Keratinocyte (primary cell): ENCODE results near the gene SERPIND1. TPM values are rescaled to one million over a fixed set of nuclear protein-coding genes. Genes with fewer than 3 reads are reported as not detected.

ENCODE experiments used
- DNase-seq: peaks from one replicate; pipeline ENCODE4 v3.0.0-alpha.2; 2011; ENCODE audit warnings: low read depth, missing footprints, low spot score
- FAIRE-seq: peaks from 2 replicates; lab custom pipeline; 2011; peaks lifted over from hg19 to GRCh38; lab: Jason Lieb, UNC
- H2AFZ ChIP-seq: 2 replicates; pipeline ENCODE4 v1.6.0; 2012; ENCODE audit warnings: low read length, control low read depth, inconsistent platforms; ENCODE audit not compliant: control insufficient read depth
- H3K27ac ChIP-seq: 2 replicates; pipeline ENCODE4 v1.5.1; 2011; ENCODE audit warnings: low read length; ENCODE audit not compliant: control insufficient read depth, insufficient read depth
- H3K27me3 ChIP-seq: 3 replicates; pipeline ENCODE4 v1.6.0; 2011; ENCODE audit warnings: low read length; ENCODE audit not compliant: control insufficient read depth, insufficient read depth; ENCODE audit errors: extremely low read depth
- H3K36me3 ChIP-seq, 2 experiments: 2 replicates in 1 of 2; 3 replicates in 1 of 2; pipeline ENCODE4 v1.5.1; 2011; ENCODE audit warnings: low read length in 2 of 2, mild to moderate bottlenecking in 1 of 2; ENCODE audit not compliant: control insufficient read depth in 2 of 2, insufficient read depth in 2 of 2; ENCODE audit errors: extremely low read depth in 1 of 2
- H3K4me1 ChIP-seq: 3 replicates; pipeline ENCODE4 v1.5.1; 2011; ENCODE audit warnings: low read length; ENCODE audit not compliant: control insufficient read depth, insufficient read depth; ENCODE audit errors: extremely low read depth
- H3K4me2 ChIP-seq: 3 replicates; pipeline ENCODE4 v1.6.0; 2011; ENCODE audit warnings: low read depth, low read length; ENCODE audit not compliant: control insufficient read depth, insufficient read depth; ENCODE audit errors: extremely low read depth
- H3K4me3 ChIP-seq, 3 experiments: fragments of 200-600 bp in 1 of 3; sonication (generic) in 1 of 3; 2 replicates in 2 of 3; 3 replicates in 1 of 3; pipeline ENCODE4 v1.5.1; 2011 to 2016; ENCODE audit warnings: low read length in 3 of 3, mild to moderate bottlenecking in 3 of 3, control low read depth in 2 of 3, inconsistent platforms in 1 of 3, low read depth in 1 of 3, mixed read lengths in 1 of 3, mixed run types in 1 of 3, moderate library complexity in 1 of 3; ENCODE audit not compliant: control insufficient read depth in 2 of 3, insufficient read depth in 2 of 3; ENCODE audit errors: extremely low read depth in 1 of 3
- H3K79me2 ChIP-seq: 2 replicates; pipeline ENCODE4 v1.6.0; 2012; ENCODE audit warnings: low read length; ENCODE audit not compliant: control insufficient read depth, insufficient read depth
- H3K9ac ChIP-seq: 3 replicates; pipeline ENCODE4 v1.6.0; 2011; ENCODE audit warnings: low read length; ENCODE audit not compliant: control insufficient read depth, insufficient read depth; ENCODE audit errors: extremely low read depth
- H3K9me1 ChIP-seq: 3 replicates; pipeline ENCODE4 v1.6.0; 2011; ENCODE audit warnings: low read length; ENCODE audit not compliant: control insufficient read depth, insufficient read depth; ENCODE audit errors: extremely low read depth
- H3K9me3 ChIP-seq: 2 replicates; pipeline ENCODE4 v1.5.1; 2012; ENCODE audit warnings: low read depth, low read length; ENCODE audit not compliant: control insufficient read depth
- H4K20me1 ChIP-seq: 3 replicates; pipeline ENCODE4 v1.6.0; 2011; ENCODE audit warnings: low read length; ENCODE audit not compliant: control insufficient read depth, insufficient read depth; ENCODE audit errors: extremely low read depth
- CTCF ChIP-seq, 3 experiments: IDR thresholded peaks in 1 of 3; conservative IDR thresholded peaks in 1 of 3; optimal IDR thresholded peaks in 1 of 3; 2 replicates in 2 of 3; 3 replicates in 1 of 3; pipeline versions ENCODE3 to v1.5.1; 2011; ENCODE audit warnings: low read length in 3 of 3, mild to moderate bottlenecking in 3 of 3, moderate library complexity in 2 of 3, control low read depth in 1 of 3, inconsistent platforms in 1 of 3; ENCODE audit not compliant: insufficient read depth in 2 of 3; ENCODE audit errors: extremely low read depth in 1 of 3
- EZH2 ChIP-seq: IDR thresholded peaks from one replicate; pipeline ENCODE4 v1.6.1; 2012; ENCODE audit warnings: inconsistent platforms, mild to moderate bottlenecking, low read length, moderate library complexity
- dilution Hi-C: fragments of 300-500 bp; cut with MboI; formaldehyde crosslinking; loops from one replicate; pipeline ENCODE4 v1.7.0; 2020; ENCODE audit warnings: low sequenced_read_pairs; ENCODE audit not compliant: extremely low pct_ligation_motif_present
- polyA plus RNA-seq, 5 experiments: library from polyadenylated mRNA; depleted of rRNA in 3 of 5; stranded (reverse) in 3 of 5; stranded (forward) in 1 of 5; unstranded in 1 of 5; fragments of >200 nt; gene quantifications; 1 replicate in 1 of 5; 2 replicates in 3 of 5; 3 replicates in 1 of 5; pipeline versions ENCODE4 v1.2.1 to v1.2.3, GENCODE V29; 2011 to 2012; ENCODE audit warnings: missing spikeins in 2 of 5, low read depth in 1 of 5, low replicate concordance in 1 of 5

The SERPIND1 gene
- polyA plus RNA-seq, 1 donor (not counting 4 experiments of a cell fraction or from before 2014, with no cell fraction given): not detected

- Histone ChIP-seq H3K27ac (no peak overlapping the region), H3K4me2 (no peak overlapping the region), H3K4me3 (no peak overlapping the region), H2AFZ (no peak overlapping the region), H4K20me1 (no peaks in the 10 kb centered on the region), H3K9me1 (no peaks in the 10 kb centered on the region), H3K9me3 (no peaks in the 10 kb centered on the region), H3K27me3 (no peaks in the 10 kb centered on the region), H3K79me2 (no peaks in the 10 kb centered on the region), H3K4me1 (no peaks in the 10 kb centered on the region), H3K9ac (no peak overlapping the region), H3K36me3 (peaks cover 2 to 5% of the 10 kb centered on the region in 2 experiments)
- DNase-seq (no peak), FAIRE-seq (no peak)
- TF ChIP-seq EZH2 (no peak), CTCF (optimal IDR thresholded peaks at IDR 0.05 in 1 of 3, IDR thresholded peaks at IDR 0.05 in 1 of 3, conservative IDR thresholded peaks at IDR 0.05 in 1 of 3; ENCODE audit: extremely low read depth in 1 of 3, insufficient read depth in 2 of 3, low read length in 3 of 3) (no peak)
- dilution Hi-C loops: no loop called here
Measured at GRCh38 chr22:20829491-20830134, 55.7 kb downstream of the SERPIND1 start.

- FAIRE-seq: no peak
- Histone ChIP-seq H3K9me1 (no peaks in the 10 kb centered on the region), H3K36me3 (peaks cover 2 to 5% of the 10 kb centered on the region in 2 experiments)
Measured at GRCh38 chr22:20833225-20833665, 59.3 kb downstream of the SERPIND1 start.

More at GRCh38 chr22:20833225-20833665, 59.3 kb downstream of the SERPIND1 start:
- no peaks in the 10 kb centered on the region for H3K27me3 ChIP-seq
- dilution Hi-C loops: no loop called here
- H3K4me2 ChIP-seq: no peak overlapping the region
- no peak overlapping the region for H3K9ac ChIP-seq
- no peak overlapping the region for H3K4me3 ChIP-seq
- H4K20me1 ChIP-seq: no peaks in the 10 kb centered on the region
- H3K4me1 ChIP-seq: no peaks in the 10 kb centered on the region
- H3K9me3 ChIP-seq: no peaks in the 10 kb centered on the region
- no peaks in the 10 kb centered on the region for H3K79me2 ChIP-seq
- no peak for TF ChIP-seq EZH2
- no peak for TF ChIP-seq CTCF (optimal IDR thresholded peaks at IDR 0.05 in 1 of 3, IDR thresholded peaks at IDR 0.05 in 1 of 3, conservative IDR thresholded peaks at IDR 0.05 in 1 of 3; ENCODE audit: extremely low read depth in 1 of 3, insufficient read depth in 2 of 3, low read length in 3 of 3)
- H2AFZ ChIP-seq: no peak overlapping the region
- no peak for DNase-seq
- H3K27ac ChIP-seq: no peak overlapping the region
